MG63 (cell line): ENCODE results near the gene NUDT12. TPM values are rescaled to one million over a fixed set of nuclear protein-coding genes. Genes with fewer than 3 reads are reported as not detected.

ENCODE experiments used
- DNase-seq: peaks from one replicate; pipeline ENCODE4 v3.0.0-alpha.2; 2020
- H3K27me3 ChIP-seq: fragments of 250-450 bp; sonication (Bioruptor Pico); 2 replicates; pipeline ENCODE4 v1.5.1; 2020; ENCODE audit warnings: mild to moderate bottlenecking, moderate library complexity
- H3K36me3 ChIP-seq: fragments of 250-450 bp; sonication (Bioruptor Pico); 2 replicates; pipeline ENCODE4 v1.5.1; 2020; ENCODE audit warnings: mild to moderate bottlenecking, moderate library complexity
- H3K4me3 ChIP-seq: fragments of 250-450 bp; sonication (Bioruptor Pico); 2 replicates; pipeline ENCODE4 v1.5.1; 2020; ENCODE audit warnings: mild to moderate bottlenecking, moderate library complexity
- H3K9me3 ChIP-seq: fragments of 250-450 bp; sonication (Bioruptor Pico); 2 replicates; pipeline ENCODE4 v1.5.1; 2020; ENCODE audit warnings: mild to moderate bottlenecking, moderate library complexity
- total RNA-seq: library from RNA; depleted of rRNA; stranded (reverse); fragments of >200 nt; shearing (Covaris generic); gene quantifications from 2 replicates; pipeline ENCODE4 v1.2.3, GENCODE V29; 2014; ENCODE audit warnings: low replicate concordance

The NUDT12 gene
- total RNA-seq, 1 experiment from 2014 or later = 10.8 TPM

- no peak overlapping the region for H3K4me3 ChIP-seq
- H3K27me3 ChIP-seq = no peaks in the 10 kb centered on the region; the same call in 1 of the 2 replicates
- no peaks in the 10 kb centered on the region for H3K9me3 ChIP-seq
- H3K36me3 ChIP-seq = no peaks in the 10 kb centered on the region
- no peak for DNase-seq
Observed at GRCh38 chr5:103512500-103512899, 50.1 kb downstream of the NUDT12 start.

- no peaks in the 10 kb centered on the region; the same call in 1 of the 2 replicates for H3K27me3 ChIP-seq
- DNase-seq = no peak
- no peak overlapping the region for H3K4me3 ChIP-seq
- no peaks in the 10 kb centered on the region for H3K36me3 ChIP-seq
- peaks cover 4% of the 10 kb centered on the region for H3K9me3 ChIP-seq
Observed at GRCh38 chr5:103511554-103511885, 51.1 kb downstream of the NUDT12 start.

GRCh38 chr5:103510851-103511553 lies 51.6 kb downstream of the NUDT12 start:
- no peak for DNase-seq
- peaks cover 9% of the 10 kb centered on the region for H3K9me3 ChIP-seq
- H3K4me3 ChIP-seq = no peak overlapping the region
- no peaks in the 10 kb centered on the region; the same call in 1 of the 2 replicates for H3K27me3 ChIP-seq
- no peaks in the 10 kb centered on the region for H3K36me3 ChIP-seq

GRCh38 chr5:103505581-103506305 lies 56.8 kb downstream of the NUDT12 start:
- no peaks in the 10 kb centered on the region; the same call in none of the 2 replicates for H3K27me3 ChIP-seq
- DNase-seq = no peak
- H3K9me3 ChIP-seq = peaks cover 9% of the 10 kb centered on the region

GRCh38 chr5:103503066-103503465 lies 59.5 kb downstream of the NUDT12 start:
- Histone ChIP-seq H3K9me3 (peaks cover 9% of the 10 kb centered on the region), H3K4me3 (no peak overlapping the region), H3K27me3 (no peaks in the 10 kb centered on the region; the same call in none of the 2 replicates), H3K36me3 (no peaks in the 10 kb centered on the region)
- DNase-seq = no peak

More at GRCh38 chr5:103505581-103506305, 56.8 kb downstream of the NUDT12 start:
- H3K36me3 ChIP-seq = no peaks in the 10 kb centered on the region
- H3K4me3 ChIP-seq = no peak overlapping the region

GRCh38 chr5:103502662-103503061 lies 59.9 kb downstream of the NUDT12 start:
- no peak overlapping the region for H3K4me3 ChIP-seq
- H3K9me3 ChIP-seq = peaks cover 9% of the 10 kb centered on the region
- H3K36me3 ChIP-seq = no peaks in the 10 kb centered on the region
- no peak for DNase-seq
- no peaks in the 10 kb centered on the region; the same call in none of the 2 replicates for H3K27me3 ChIP-seq
